Placental epithelial cell (primary cell): ENCODE measurements around the gene OR8G5. TPM values are rescaled to one million over a fixed set of nuclear protein-coding genes. Genes with fewer than 3 reads are reported as not detected.

ENCODE experiments used
- total RNA-seq: library from RNA; depleted of rRNA; stranded (reverse); fragments of >200 nt; gene quantifications from 2 replicates; pipeline ENCODE4 v1.2.3, GENCODE V29; 2012

The OR8G5 gene
- not detected in 2 replicates for total RNA-seq

DNA sequence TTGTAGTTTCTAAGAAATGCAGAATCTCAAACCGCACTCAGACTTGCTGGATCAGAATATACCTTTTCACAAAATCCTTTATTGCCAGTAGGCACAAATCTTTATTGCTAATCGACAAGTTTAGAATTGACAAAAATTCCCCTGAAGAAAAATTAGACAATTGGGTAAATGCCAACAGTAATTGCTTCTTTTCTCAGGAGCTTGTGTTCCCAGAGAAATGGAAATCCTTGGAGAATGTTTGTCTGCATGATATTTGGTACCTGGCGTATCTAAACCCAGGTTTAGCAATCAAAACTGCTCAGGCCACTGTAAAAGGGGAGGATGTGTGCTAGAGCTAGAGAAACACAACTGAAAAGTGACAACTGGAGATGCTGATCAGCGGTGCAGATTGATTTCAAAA lies at the start of gene OR8G5:
Gene OR8G5, plus strand, starts transcription at position 301 of the 400 bp plus-strand sequence. CDS start 8,556 bp downstream, outside the sequence.

DNA sequence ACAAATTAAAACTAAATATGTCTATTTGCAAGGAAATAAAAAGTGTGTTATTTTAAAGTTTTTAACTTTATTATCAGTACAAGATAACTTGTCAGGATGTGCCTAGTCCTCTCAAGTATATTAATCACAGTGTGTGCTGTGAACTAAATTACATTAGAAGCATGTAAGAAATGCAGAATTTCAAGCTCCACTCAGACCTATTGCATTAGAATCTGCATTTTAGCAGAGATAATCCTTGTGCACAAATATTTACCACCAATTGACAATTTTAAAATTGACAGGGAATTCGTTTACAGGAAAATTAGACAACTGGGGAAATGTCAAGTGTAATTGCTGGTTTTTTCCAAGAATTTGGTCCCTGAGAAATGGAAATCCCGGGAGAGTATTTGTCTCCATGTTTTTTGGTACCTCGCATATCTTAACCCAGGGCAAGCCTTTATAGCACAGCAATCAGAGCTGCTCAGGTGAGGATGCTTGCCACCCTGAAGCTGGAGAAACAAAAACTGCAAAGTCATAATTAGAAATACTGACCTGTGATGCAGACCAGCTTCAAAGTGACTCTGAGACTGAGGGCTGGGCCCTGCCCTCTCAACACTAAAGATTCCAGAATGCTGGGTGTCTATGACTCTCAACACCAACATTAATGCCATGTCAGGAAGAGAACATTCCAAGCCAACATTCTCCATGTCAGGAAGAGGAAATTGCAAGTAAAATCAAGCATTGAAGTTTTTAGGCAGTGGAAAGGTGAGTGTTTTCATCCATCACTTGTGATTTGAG lies 15.4 kb upstream of the OR8G5 start, which contains the start of gene OR8G1:
Gene OR8G1, plus strand, starts transcription at position 475 of the 777 bp plus-strand sequence. CDS start 8,581 bp downstream, outside the sequence.

GRCh38 chr11:124313849-124314248 lies 57.7 kb downstream of the OR8G5 start, which contains the start of gene OR8D1:
TSS of gene OR8D1 (minus strand) at chr11:124313949. CDS start at chr11:124310766, 3,183 bp downstream.

Other genes with a start within 250 kb of the OR8G5 start
- not detected in 2 replicates for gene OR10G4, start 243.4 kb upstream of the OR8G5 start, total RNA-seq
- 0.39 TPM in 1 of 2 replicates, not detected in the other for gene OR10G9, start 233.4 kb upstream of the OR8G5 start, total RNA-seq
- gene OR10G8, start 229.6 kb upstream of the OR8G5 start, total RNA-seq = not detected in 2 replicates
- gene OR10G7, start 215.1 kb upstream of the OR8G5 start, total RNA-seq = not detected in 2 replicates
- 157 and 161 TPM in 2 replicates for gene VWA5A, start 140.9 kb upstream of the OR8G5 start, total RNA-seq
- gene OR10D3, start 73.0 kb upstream of the OR8G5 start, total RNA-seq = not detected in 2 replicates
- gene OR8G1, start 15.3 kb upstream of the OR8G5 start, total RNA-seq = not detected in 2 replicates
- not detected in 2 replicates for gene OR8D1, start 57.6 kb downstream of the OR8G5 start, total RNA-seq
- gene OR8D2, start 63.8 kb downstream of the OR8G5 start, total RNA-seq = not detected in 2 replicates
- not detected in 2 replicates for gene OR8B2, start 128.1 kb downstream of the OR8G5 start, total RNA-seq
- not detected in 2 replicates for gene OR8B3, start 142.6 kb downstream of the OR8G5 start, total RNA-seq
- gene OR8B4, start 168.5 kb downstream of the OR8G5 start, total RNA-seq = not detected in 2 replicates
- not detected in 2 replicates for gene OR8B8, start 189.3 kb downstream of the OR8G5 start, total RNA-seq